GM19240 (cell line): ENCODE data around the gene AGPAT3.

ENCODE experiments used
- DNase-seq: peaks from one replicate; pipeline ENCODE4 v3.0.0; 2011; ENCODE audit warnings: low spot score; ENCODE audit not compliant: insufficient read length

AGPAT3 gene

GRCh38 chr21:43993420-43993934 lies 128.5 kb downstream of the AGPAT3 start:
- DNase-seq: no peak

- DNase-seq: no peak
These were observed 129.1 kb downstream of the AGPAT3 start for GRCh38 chr21:43994085-43994484.

GRCh38 chr21:43994646-43995045 lies 129.6 kb downstream of the AGPAT3 start:
- DNase-seq: no peak

GRCh38 chr21:43995521-43996105 lies 130.6 kb downstream of the AGPAT3 start:
- DNase-seq: no peak

- DNase-seq: no peak
These were observed 133.0 kb downstream of the AGPAT3 start for GRCh38 chr21:43997766-43998742.

- no peak for DNase-seq
These were observed 135.3 kb downstream of the AGPAT3 start for GRCh38 chr21:44000360-44000759.

- DNase-seq: no peak
These were observed 137.5 kb downstream of the AGPAT3 start for GRCh38 chr21:44002511-44002910.

GRCh38 chr21:44003307-44003966 lies 138.4 kb downstream of the AGPAT3 start:
- DNase-seq: no peak

GRCh38 chr21:44005071-44005470 lies 140.0 kb downstream of the AGPAT3 start:
- no peak for DNase-seq

- no peak for DNase-seq
These were observed 140.6 kb downstream of the AGPAT3 start for GRCh38 chr21:44005593-44005992.

- no peak for DNase-seq
These were observed 141.1 kb downstream of the AGPAT3 start for GRCh38 chr21:44006017-44006619.

- DNase-seq: no peak
These were observed 141.6 kb downstream of the AGPAT3 start for GRCh38 chr21:44006656-44007055.

GRCh38 chr21:44010429-44010828 lies 145.4 kb downstream of the AGPAT3 start:
- DNase-seq: no peak

- no peak for DNase-seq
These were observed 146.1 kb downstream of the AGPAT3 start for GRCh38 chr21:44011123-44011522.

- peak; percentile 74 for DNase-seq
These were observed 146.8 kb downstream of the AGPAT3 start, which contains the start of gene TRAPPC10 for GRCh38 chr21:44011579-44012473. TRAPPC10 (plus strand) TSS chr21:44012309; CDS start chr21:44012494, 185 bp downstream.

GRCh38 chr21:44012474-44013379 lies 147.7 kb downstream of the AGPAT3 start:
- DNase-seq: peak; percentile 73

- DNase-seq: peak; percentile 34
These were observed 148.5 kb downstream of the AGPAT3 start for GRCh38 chr21:44013380-44014088.

- no peak for DNase-seq
These were observed 152.6 kb downstream of the AGPAT3 start for GRCh38 chr21:44017601-44018000.

GRCh38 chr21:44018127-44018526 lies 153.1 kb downstream of the AGPAT3 start:
- no peak for DNase-seq
